ENCODE measurements around the gene FNDC8.

FNDC8 gene

GRCh38 chr17:35129154-35129972, 7.9 kb downstream of the FNDC8 start:
- H3K27ac ChIP-seq (ENCODE audit: low read depth, low read length): no peak overlapping the region
- no peak overlapping the region for H3K4me3 ChIP-seq (ENCODE audit: low read length)
- no peaks in the 10 kb centered on the region for H3K4me1 ChIP-seq (ENCODE audit: insufficient read depth, low read length)
- H3K9ac ChIP-seq (ENCODE audit: low read depth, low read length): no peak overlapping the region
- H3K36me3 ChIP-seq (ENCODE audit: insufficient read depth, low read length): peaks cover 38% of the 10 kb centered on the region
- H3K9me3 ChIP-seq (ENCODE audit: insufficient read depth, low read depth, low read length): no peaks in the 10 kb centered on the region
- no peaks in the 10 kb centered on the region for H3K27me3 ChIP-seq (ENCODE audit: insufficient read depth, low read length)
- 89% methylated on average over 11 of the region's 11 CpGs for WGBS

GRCh38 chr17:35129973-35130351, 8.5 kb downstream of the FNDC8 start:
- no peak overlapping the region for H3K9ac ChIP-seq (ENCODE audit: low read depth, low read length)
- H3K36me3 ChIP-seq (ENCODE audit: insufficient read depth, low read length): peaks cover 44% of the 10 kb centered on the region
- no peaks in the 10 kb centered on the region for H3K9me3 ChIP-seq (ENCODE audit: insufficient read depth, low read depth, low read length)
- no peak overlapping the region for H3K27ac ChIP-seq (ENCODE audit: low read depth, low read length)
- no peak overlapping the region for H3K4me3 ChIP-seq (ENCODE audit: low read length)
- H3K27me3 ChIP-seq (ENCODE audit: insufficient read depth, low read length): no peaks in the 10 kb centered on the region
- 96% methylated on average over 5 of the region's 5 CpGs for WGBS
- H3K4me1 ChIP-seq (ENCODE audit: insufficient read depth, low read length): no peaks in the 10 kb centered on the region

- H3K9me3 ChIP-seq (ENCODE audit: insufficient read depth, low read depth, low read length): no peaks in the 10 kb centered on the region
- no peaks in the 10 kb centered on the region for H3K4me1 ChIP-seq (ENCODE audit: insufficient read depth, low read length)
- 97% methylated on average over 3 of the region's 3 CpGs for WGBS
- no peak overlapping the region for H3K4me3 ChIP-seq (ENCODE audit: low read length)
- no peak overlapping the region for H3K9ac ChIP-seq (ENCODE audit: low read depth, low read length)
- peaks cover 49% of the 10 kb centered on the region for H3K36me3 ChIP-seq (ENCODE audit: insufficient read depth, low read length)
- no peaks in the 10 kb centered on the region for H3K27me3 ChIP-seq (ENCODE audit: insufficient read depth, low read length)
- no peak overlapping the region for H3K27ac ChIP-seq (ENCODE audit: low read depth, low read length)
Measured at GRCh38 chr17:35130392-35130791, 9.0 kb downstream of the FNDC8 start.

DNA sequence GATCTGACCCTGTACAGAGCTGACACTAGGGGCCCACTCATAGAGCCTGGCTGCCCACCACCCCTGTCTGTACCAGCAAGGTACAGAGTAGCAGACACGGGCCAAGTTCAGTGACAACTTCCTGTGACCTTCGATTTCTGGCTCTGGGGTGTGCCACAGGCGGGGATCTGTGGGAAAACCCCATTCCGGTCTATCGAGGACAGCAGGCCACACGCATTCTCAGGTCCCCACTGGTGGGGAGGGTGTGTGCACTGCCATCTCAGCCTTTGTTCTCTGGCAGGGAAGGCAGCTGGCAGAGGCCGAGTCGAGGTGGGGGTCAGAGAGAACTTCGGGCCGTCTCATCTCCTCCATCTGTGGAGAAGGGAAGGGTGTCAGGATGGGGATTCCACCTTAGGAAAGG, 10.7 kb downstream of the FNDC8 start:
- H3K4me1 ChIP-seq (ENCODE audit: insufficient read depth, low read length): no peaks in the 10 kb centered on the region
- WGBS: 96% methylated on average over 10 of the region's 10 CpGs
- H3K4me3 ChIP-seq (ENCODE audit: low read length): no peak overlapping the region
- no peaks in the 10 kb centered on the region for H3K9me3 ChIP-seq (ENCODE audit: insufficient read depth, low read depth, low read length)
- H3K36me3 ChIP-seq (ENCODE audit: insufficient read depth, low read length): peaks cover 66% of the 10 kb centered on the region
- H3K9ac ChIP-seq (ENCODE audit: low read depth, low read length): no peak overlapping the region
- H3K27ac ChIP-seq (ENCODE audit: low read depth, low read length): no peak overlapping the region
- H3K27me3 ChIP-seq (ENCODE audit: insufficient read depth, low read length): no peaks in the 10 kb centered on the region

GRCh38 chr17:35132816-35133550, 11.6 kb downstream of the FNDC8 start:
- no peaks in the 10 kb centered on the region for H3K9me3 ChIP-seq (ENCODE audit: insufficient read depth, low read depth, low read length)
- peaks cover 74% of the 10 kb centered on the region for H3K36me3 ChIP-seq (ENCODE audit: insufficient read depth, low read length)
- H3K4me3 ChIP-seq (ENCODE audit: low read length): no peak overlapping the region
- no peaks in the 10 kb centered on the region for H3K27me3 ChIP-seq (ENCODE audit: insufficient read depth, low read length)
- no peak overlapping the region for H3K9ac ChIP-seq (ENCODE audit: low read depth, low read length)
- 97% methylated on average over 19 of the region's 22 CpGs for WGBS
- no peaks in the 10 kb centered on the region for H3K4me1 ChIP-seq (ENCODE audit: insufficient read depth, low read length)
- H3K27ac ChIP-seq (ENCODE audit: low read depth, low read length): no peak overlapping the region

DNA sequence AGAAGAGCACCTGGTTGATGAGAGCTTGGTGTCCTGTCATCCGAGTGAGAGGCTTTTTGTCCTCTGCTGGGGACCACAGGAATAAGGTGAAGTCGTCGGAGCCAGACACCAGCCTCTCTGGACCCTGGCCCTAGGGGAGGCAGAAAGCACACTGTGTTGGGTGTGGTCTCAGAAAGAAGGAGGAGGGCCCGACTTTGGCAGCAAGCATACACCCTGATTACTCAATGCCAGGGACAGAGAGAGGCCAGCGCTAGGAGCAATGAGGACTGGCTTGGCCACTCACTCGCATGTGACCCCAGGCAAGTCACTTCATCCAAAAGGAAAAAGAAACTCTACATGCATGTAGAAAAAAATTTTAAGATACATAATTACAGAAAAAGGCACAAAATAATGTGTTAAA, 13.9 kb downstream of the FNDC8 start:
- H3K9me3 ChIP-seq (ENCODE audit: insufficient read depth, low read depth, low read length): no peaks in the 10 kb centered on the region
- H3K9ac ChIP-seq (ENCODE audit: low read depth, low read length): no peak overlapping the region
- H3K4me3 ChIP-seq (ENCODE audit: low read length): no peak overlapping the region
- H3K27me3 ChIP-seq (ENCODE audit: insufficient read depth, low read length): no peaks in the 10 kb centered on the region
- no peak overlapping the region for H3K27ac ChIP-seq (ENCODE audit: low read depth, low read length)
- H3K36me3 ChIP-seq (ENCODE audit: insufficient read depth, low read length): peaks cover 96% of the 10 kb centered on the region
- H3K4me1 ChIP-seq (ENCODE audit: insufficient read depth, low read length): no peaks in the 10 kb centered on the region
- 95% methylated on average over 6 of the region's 6 CpGs for WGBS

- H3K4me1 ChIP-seq (ENCODE audit: insufficient read depth, low read length): no peaks in the 10 kb centered on the region
- no peak overlapping the region for H3K4me3 ChIP-seq (ENCODE audit: low read length)
- WGBS: 95% methylated on average over 6 of the region's 6 CpGs
- no peaks in the 10 kb centered on the region for H3K9me3 ChIP-seq (ENCODE audit: insufficient read depth, low read depth, low read length)
- no peaks in the 10 kb centered on the region for H3K27me3 ChIP-seq (ENCODE audit: insufficient read depth, low read length)
- H3K9ac ChIP-seq (ENCODE audit: low read depth, low read length): no peak overlapping the region
- H3K27ac ChIP-seq (ENCODE audit: low read depth, low read length): no peak overlapping the region
- peaks cover 69% of the 10 kb centered on the region for H3K36me3 ChIP-seq (ENCODE audit: insufficient read depth, low read length)
Measured at GRCh38 chr17:35138218-35138617, 16.8 kb downstream of the FNDC8 start.

GRCh38 chr17:35141681-35142466, 20.5 kb downstream of the FNDC8 start, which contains the start of gene NLE1:
NLE1 (minus strand) TSS chr17:35142303; CDS start chr17:35142275, 28 bp downstream.
- no peaks in the 10 kb centered on the region for H3K9me3 ChIP-seq (ENCODE audit: insufficient read depth, low read depth, low read length)
- H3K27me3 ChIP-seq (ENCODE audit: insufficient read depth, low read length): no peaks in the 10 kb centered on the region
- peak within 1 kb of the TSS; percentile 71 for H3K27ac ChIP-seq (ENCODE audit: low read depth, low read length)
- peak within 1 kb of the TSS; percentile 98 for H3K4me3 ChIP-seq (ENCODE audit: low read length)
- peak within 1 kb of the TSS; percentile 98 for H3K9ac ChIP-seq (ENCODE audit: low read depth, low read length)
- H3K4me1 ChIP-seq (ENCODE audit: insufficient read depth, low read length): no peaks in the 10 kb centered on the region
- peaks cover 33% of the 10 kb centered on the region for H3K36me3 ChIP-seq (ENCODE audit: insufficient read depth, low read length)
- under 1% methylated on average over 65 of the region's 65 CpGs for WGBS

GRCh38 chr17:35142467-35142796, 21.0 kb downstream of the FNDC8 start:
- no peaks in the 10 kb centered on the region for H3K27me3 ChIP-seq (ENCODE audit: insufficient read depth, low read length)
- H3K9ac ChIP-seq (ENCODE audit: low read depth, low read length): no peak overlapping the region
- WGBS: 71% methylated on average over 8 of the region's 8 CpGs
- peak overlapping the region; percentile 98 for H3K4me3 ChIP-seq (ENCODE audit: low read length)
- peaks cover 27% of the 10 kb centered on the region for H3K36me3 ChIP-seq (ENCODE audit: insufficient read depth, low read length)
- no peaks in the 10 kb centered on the region for H3K4me1 ChIP-seq (ENCODE audit: insufficient read depth, low read length)
- no peaks in the 10 kb centered on the region for H3K9me3 ChIP-seq (ENCODE audit: insufficient read depth, low read depth, low read length)
- H3K27ac ChIP-seq (ENCODE audit: low read depth, low read length): no peak overlapping the region

- Histone ChIP-seq H3K36me3 (ENCODE audit: insufficient read depth, low read length) (peaks cover 3% of the 10 kb centered on the region), H3K9me3 (ENCODE audit: insufficient read depth, low read depth, low read length) (no peaks in the 10 kb centered on the region), H3K27me3 (ENCODE audit: insufficient read depth, low read length) (no peaks in the 10 kb centered on the region), H3K4me3 (ENCODE audit: low read length) (no peak overlapping the region), H3K4me1 (ENCODE audit: insufficient read depth, low read length) (no peaks in the 10 kb centered on the region), H3K27ac (ENCODE audit: low read depth, low read length) (no peak overlapping the region), H3K9ac (ENCODE audit: low read depth, low read length) (no peak overlapping the region)
- WGBS: 93% methylated on average over 4 of the region's 4 CpGs
Measured at GRCh38 chr17:35144840-35145239, 23.4 kb downstream of the FNDC8 start.
